Activated CD4-positive, CD25-positive, alpha-beta regulatory T cell treated with anti-CD3 and anti-CD28 coated beads, Interleukin-2, amount 50 U/mL, for 16 hours (primary cell): Measurements from ENCODE around the gene ZFYVE28.
"Not testable (repeated sequence)": the region's sequence is repeated elsewhere in the genome, so short reads cannot be mapped to it uniquely, and the experiment has no call there.

Source experiments
- DNase-seq: peaks from one replicate; pipeline ENCODE4 v3.0.0-alpha.2; 2020; ENCODE audit warnings: low read depth, low spot score

Gene ZFYVE28

GRCh38 chr4:2446656-2447564 lies 28.5 kb upstream of the ZFYVE28 start:
- DNase-seq, result no peak

GRCh38 chr4:2445571-2445970 lies 27.1 kb upstream of the ZFYVE28 start:
- no peak for DNase-seq

GRCh38 chr4:2445130-2445529 lies 26.7 kb upstream of the ZFYVE28 start:
- DNase-seq, result no peak

- DNase-seq, result no peak
Observed at GRCh38 chr4:2443956-2444740, 25.7 kb upstream of the ZFYVE28 start.

- DNase-seq, result no peak
Observed at GRCh38 chr4:2443061-2443730, 24.8 kb upstream of the ZFYVE28 start.

GRCh38 chr4:2442175-2442993 lies 23.9 kb upstream of the ZFYVE28 start:
- DNase-seq, result no peak

GRCh38 chr4:2441393-2442174 lies 23.1 kb upstream of the ZFYVE28 start:
- DNase-seq, result peak; percentile 48

- no peak for DNase-seq
Observed at GRCh38 chr4:2438822-2439718, 20.6 kb upstream of the ZFYVE28 start.

GRCh38 chr4:2437475-2438215 lies 19.2 kb upstream of the ZFYVE28 start:
- no peak for DNase-seq

- DNase-seq, result no peak
Observed at GRCh38 chr4:2436761-2437474, 18.5 kb upstream of the ZFYVE28 start.

GRCh38 chr4:2436301-2436700 lies 17.9 kb upstream of the ZFYVE28 start:
- DNase-seq, result no peak

GRCh38 chr4:2434420-2434819 lies 16.0 kb upstream of the ZFYVE28 start:
- DNase-seq, result no peak

- no peak for DNase-seq
Observed at GRCh38 chr4:2433609-2434350, 15.3 kb upstream of the ZFYVE28 start.

GRCh38 chr4:2432991-2433530 lies 14.6 kb upstream of the ZFYVE28 start:
- DNase-seq, result no peak

- no peak for DNase-seq
Observed at GRCh38 chr4:2432004-2432403, 13.6 kb upstream of the ZFYVE28 start.

- not testable (repeated sequence) for DNase-seq
Observed at GRCh38 chr4:2429945-2430757, 11.7 kb upstream of the ZFYVE28 start.
